Osteocyte (in vitro differentiated cells): ENCODE data around the gene GAP43. TPM values are rescaled to one million over a fixed set of nuclear protein-coding genes. Genes with fewer than 3 reads are reported as not detected.

Experiments
- DNase-seq: peaks from one replicate; pipeline ENCODE4 v3.0.0; 2021; ENCODE audit warnings: mixed read lengths; ENCODE audit not compliant: unreplicated experiment; ENCODE audit errors: extremely low spot score
- H3K27ac Mint-ChIP-seq: one replicate; pipeline ENCODE4 v1.8.0; 2021; ENCODE audit warnings: mild to moderate bottlenecking, mixed read lengths; ENCODE audit not compliant: unreplicated experiment
- H3K27me3 Mint-ChIP-seq: one replicate; pipeline ENCODE4 v1.8.0; 2021; ENCODE audit warnings: mixed read lengths; ENCODE audit not compliant: unreplicated experiment
- H3K36me3 Mint-ChIP-seq: one replicate; pipeline ENCODE4 v1.8.0; 2021; ENCODE audit warnings: mixed read lengths; ENCODE audit not compliant: unreplicated experiment
- H3K4me1 Mint-ChIP-seq: one replicate; pipeline ENCODE4 v1.8.0; 2021; ENCODE audit warnings: mixed read lengths; ENCODE audit not compliant: unreplicated experiment
- H3K4me3 Mint-ChIP-seq: one replicate; pipeline ENCODE4 v1.8.0; 2021; ENCODE audit warnings: mild to moderate bottlenecking, moderate library complexity, mixed read lengths; ENCODE audit not compliant: unreplicated experiment
- H3K9me3 Mint-ChIP-seq: one replicate; pipeline ENCODE4 v1.8.0; 2021; ENCODE audit warnings: mixed read lengths; ENCODE audit not compliant: unreplicated experiment
- CTCF ChIP-seq: fragments of 200-600 bp; sonication (generic); IDR thresholded peaks from 2 replicates; pipeline ENCODE4 v1.5.0; 2021; ENCODE audit warnings: antibody characterized with exemption, mild to moderate bottlenecking, moderate library complexity
- total RNA-seq: library from RNA; stranded (reverse); gene quantifications from 2 replicates; pipeline ENCODE4 v1.2.1, GENCODE V29; 2021

Gene GAP43
- total RNA-seq, 1 donor from 2014 or later = 3.2 TPM

GRCh38 chr3:115692887-115693524, 69.7 kb downstream of the GAP43 start:
- Mint-ChIP-seq H3K4me3 (no peak overlapping the region), H3K36me3 (no peaks in the 10 kb centered on the region), H3K27ac (peak overlapping the region; percentile 28), H3K9me3 (no peaks in the 10 kb centered on the region), H3K27me3 (no peaks in the 10 kb centered on the region), H3K4me1 (peaks cover 35% of the 10 kb centered on the region)
- peak; percentile 94 for TF ChIP-seq CTCF
- DNase-seq = peak; percentile 89

GRCh38 chr3:115693868-115694267, 70.6 kb downstream of the GAP43 start:
- Mint-ChIP-seq H3K27me3 (no peaks in the 10 kb centered on the region), H3K27ac (no peak overlapping the region), H3K36me3 (no peaks in the 10 kb centered on the region), H3K4me1 (peaks cover 32% of the 10 kb centered on the region), H3K9me3 (no peaks in the 10 kb centered on the region), H3K4me3 (no peak overlapping the region)
- DNase-seq = no peak
- TF ChIP-seq CTCF = no peak

- no peaks in the 10 kb centered on the region for H3K27me3 Mint-ChIP-seq
- no peak for DNase-seq
- H3K9me3 Mint-ChIP-seq = no peaks in the 10 kb centered on the region
- no peaks in the 10 kb centered on the region for H3K36me3 Mint-ChIP-seq
- no peak for TF ChIP-seq CTCF
- no peak overlapping the region for H3K27ac Mint-ChIP-seq
- H3K4me3 Mint-ChIP-seq = no peak overlapping the region
- peaks cover 33% of the 10 kb centered on the region for H3K4me1 Mint-ChIP-seq
These were observed 71.8 kb downstream of the GAP43 start for GRCh38 chr3:115695090-115695489.

- no peak for DNase-seq
- Mint-ChIP-seq H3K36me3 (no peaks in the 10 kb centered on the region), H3K4me3 (no peak overlapping the region), H3K27me3 (no peaks in the 10 kb centered on the region), H3K27ac (no peak overlapping the region), H3K9me3 (no peaks in the 10 kb centered on the region), H3K4me1 (peaks cover 25% of the 10 kb centered on the region)
- TF ChIP-seq CTCF = no peak
These were observed 74.1 kb downstream of the GAP43 start for GRCh38 chr3:115697263-115698053.

GRCh38 chr3:115698851-115699591, 75.7 kb downstream of the GAP43 start:
- peaks cover 17% of the 10 kb centered on the region for H3K4me1 Mint-ChIP-seq
- H3K9me3 Mint-ChIP-seq = no peaks in the 10 kb centered on the region
- no peak for DNase-seq
- no peaks in the 10 kb centered on the region for H3K27me3 Mint-ChIP-seq
- H3K4me3 Mint-ChIP-seq = no peak overlapping the region
- peak overlapping the region; percentile 73 for H3K27ac Mint-ChIP-seq
- no peak for TF ChIP-seq CTCF
- no peaks in the 10 kb centered on the region for H3K36me3 Mint-ChIP-seq
